HG02571 (cell line): ENCODE results near the gene FRMD4A.
"Not testable (repeated sequence)": the region's sequence is repeated elsewhere in the genome, so short reads cannot be mapped to it uniquely, and the experiment has no call there.

Experiments used
- ATAC-seq: cut with Tn5 transposase; IDR thresholded peaks from one replicate; pipeline ENCODE4 v1.9.1; 2021; ENCODE audit warnings: mild to moderate bottlenecking, moderate library complexity; ENCODE audit not compliant: unreplicated experiment

The FRMD4A gene

DNA sequence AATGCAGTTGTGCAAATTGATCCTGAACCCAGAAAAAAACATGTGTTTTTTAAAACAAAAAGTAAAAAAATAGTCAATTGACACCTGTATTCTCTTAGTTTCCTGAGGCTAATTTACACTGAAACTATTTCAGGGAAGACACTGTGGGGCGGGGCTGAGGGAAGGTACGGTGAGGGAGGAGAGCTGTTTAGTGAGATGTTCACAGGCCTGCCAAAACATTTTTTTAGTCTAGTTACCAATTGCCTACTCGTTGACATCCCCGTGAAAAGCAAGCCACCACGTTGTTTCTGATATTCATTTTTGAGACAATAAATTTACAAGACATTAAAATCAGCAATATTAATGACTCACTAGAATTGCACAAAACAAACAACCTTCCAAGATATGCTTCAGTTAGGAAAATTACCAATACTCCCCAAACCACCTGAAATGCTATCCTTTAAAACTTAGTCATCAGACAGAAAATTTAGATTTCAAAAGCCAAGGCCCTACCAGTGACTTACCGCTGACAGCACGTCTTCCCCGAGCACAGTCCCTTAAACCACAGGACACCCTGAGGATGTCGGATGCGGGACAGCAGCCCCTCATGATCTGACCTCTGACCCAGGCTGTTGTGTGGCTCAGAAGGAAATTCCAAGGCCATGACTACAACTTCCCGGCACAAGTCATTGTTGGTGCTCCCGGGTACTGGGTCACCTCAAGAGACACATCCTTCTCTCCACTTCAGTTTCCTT, 464.8 kb downstream of the FRMD4A start:
- no peak for ATAC-seq

- ATAC-seq = not testable (repeated sequence)
Observed at GRCh38 chr10:13865220-13865619, 465.5 kb downstream of the FRMD4A start.

DNA sequence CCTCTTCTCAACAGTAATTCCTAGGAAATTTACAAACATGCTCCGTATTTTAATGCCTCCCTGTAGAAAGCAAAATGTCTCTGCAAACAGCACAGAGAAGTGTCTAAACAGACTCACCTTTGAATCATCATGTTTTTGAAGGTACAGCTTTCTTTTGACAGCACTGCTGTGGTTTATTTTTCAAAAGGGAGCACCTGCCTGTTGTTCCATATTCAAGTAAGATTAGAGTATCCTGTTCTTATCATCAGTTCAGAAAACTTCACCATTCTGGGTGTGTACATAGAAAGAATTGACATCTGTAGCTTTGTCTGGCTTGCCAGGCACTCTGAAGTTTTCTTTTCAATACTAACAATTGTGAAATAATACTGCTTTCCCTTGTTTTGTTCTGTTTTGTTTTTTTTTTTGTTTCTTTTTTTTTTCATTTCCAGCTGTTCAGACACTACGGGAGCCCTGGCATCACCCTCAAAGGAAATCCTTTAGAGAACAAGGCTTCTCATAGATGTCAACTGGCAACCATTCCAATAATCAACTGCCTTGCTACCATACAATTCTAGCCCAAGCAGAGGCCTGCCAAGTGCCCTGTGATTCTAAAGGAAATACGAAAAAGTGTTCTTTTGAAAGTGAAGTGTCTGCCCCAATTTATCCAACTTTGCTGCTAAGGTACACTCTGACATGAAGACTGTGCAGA, 468.0 kb downstream of the FRMD4A start:
- no peak for ATAC-seq

GRCh38 chr10:13860886-13861285, 469.8 kb downstream of the FRMD4A start:
- no peak for ATAC-seq

DNA sequence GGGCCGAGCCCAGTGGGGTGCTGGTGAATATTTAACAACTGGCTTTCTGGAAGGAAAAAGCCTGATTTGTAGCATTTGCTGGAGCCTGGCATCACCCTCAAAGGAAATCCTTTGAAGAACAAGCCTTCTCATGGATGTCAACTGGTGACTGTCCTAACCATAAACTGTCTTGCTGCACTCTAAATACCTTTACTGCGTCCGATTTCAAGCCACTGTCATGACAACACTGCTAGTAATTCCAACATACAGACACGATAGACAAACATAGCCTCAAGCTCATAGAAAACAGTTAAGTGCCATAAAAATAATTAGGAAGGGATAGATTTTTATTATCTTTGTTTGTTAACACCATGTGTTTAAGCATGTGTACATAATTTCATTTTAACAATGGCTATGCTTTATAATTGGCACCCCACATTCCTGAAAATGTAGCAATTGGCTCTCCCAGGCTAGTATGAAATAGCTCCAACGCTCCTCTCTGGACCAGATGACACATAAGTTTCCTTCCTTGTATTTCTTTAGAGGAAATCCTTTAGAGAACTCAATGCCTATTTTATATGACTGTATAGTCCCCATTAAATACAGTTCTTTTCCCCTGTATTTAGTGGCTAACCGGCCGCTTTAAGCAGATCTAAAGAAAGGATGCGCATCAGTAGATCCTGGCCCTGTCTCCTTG, 470.6 kb downstream of the FRMD4A start:
- ATAC-seq = no peak

- ATAC-seq = no peak
Observed at GRCh38 chr10:13858709-13859108, 472.0 kb downstream of the FRMD4A start.

DNA sequence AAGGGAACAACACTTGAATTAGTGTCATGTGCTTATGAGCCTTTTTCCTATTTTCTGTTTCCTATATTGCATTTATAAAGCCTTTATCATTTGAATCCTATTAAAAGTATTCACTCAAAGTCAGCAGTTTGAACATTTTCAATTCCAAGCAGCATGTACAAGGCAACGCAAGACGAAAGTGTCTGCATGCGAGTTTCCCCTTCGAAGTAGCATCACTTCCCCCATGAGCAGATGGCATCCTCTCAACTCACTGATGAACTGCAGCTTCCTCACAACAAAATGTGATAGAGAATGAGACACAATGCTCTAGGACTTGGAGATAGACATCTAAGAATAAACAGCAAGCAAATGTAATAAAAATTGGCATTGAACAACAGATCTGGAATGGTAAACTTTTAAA, 473.3 kb downstream of the FRMD4A start:
- ATAC-seq = no peak

DNA sequence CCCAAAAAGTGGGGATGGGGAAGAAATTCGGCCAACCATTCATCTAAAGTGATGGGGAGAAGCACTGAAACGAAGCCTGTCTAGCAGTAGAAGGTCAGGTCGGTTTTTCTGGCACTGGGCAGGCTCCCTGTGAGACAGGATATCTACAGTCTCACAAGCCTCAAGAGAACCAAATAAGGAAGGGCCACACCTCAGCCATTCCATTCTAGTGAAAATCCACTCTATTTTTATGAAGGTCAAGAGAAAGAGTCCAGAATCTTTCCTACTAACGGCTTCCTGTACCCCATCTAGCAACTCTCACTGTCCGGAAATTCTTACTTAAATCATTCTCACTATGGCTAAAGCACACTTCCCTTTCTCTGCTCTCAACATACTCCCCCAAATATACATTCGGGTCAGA, 476.9 kb downstream of the FRMD4A start:
- ATAC-seq = no peak

GRCh38 chr10:13852872-13853271, 477.9 kb downstream of the FRMD4A start:
- ATAC-seq = no peak

DNA sequence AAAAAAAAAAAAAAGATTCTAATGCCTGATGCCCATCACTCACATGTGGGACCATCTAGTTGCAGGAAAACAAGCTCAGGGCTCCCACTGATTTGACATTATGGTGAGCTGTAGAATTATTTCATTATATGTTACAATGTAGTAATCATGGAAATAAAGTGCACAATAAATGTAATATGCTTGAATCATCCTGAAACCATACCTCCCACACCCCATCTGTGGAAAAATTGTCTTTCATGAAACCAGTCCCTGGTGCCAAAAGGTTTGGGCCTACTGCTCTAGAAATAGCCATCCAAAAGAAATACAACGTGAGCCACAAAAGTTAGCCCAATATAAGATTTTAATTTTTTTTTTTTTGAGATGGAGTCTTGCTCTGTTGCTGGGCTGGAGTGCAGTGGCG, 478.8 kb downstream of the FRMD4A start:
- no peak for ATAC-seq

- no peak for ATAC-seq
Observed at GRCh38 chr10:13848520-13849445, 481.9 kb downstream of the FRMD4A start.

DNA sequence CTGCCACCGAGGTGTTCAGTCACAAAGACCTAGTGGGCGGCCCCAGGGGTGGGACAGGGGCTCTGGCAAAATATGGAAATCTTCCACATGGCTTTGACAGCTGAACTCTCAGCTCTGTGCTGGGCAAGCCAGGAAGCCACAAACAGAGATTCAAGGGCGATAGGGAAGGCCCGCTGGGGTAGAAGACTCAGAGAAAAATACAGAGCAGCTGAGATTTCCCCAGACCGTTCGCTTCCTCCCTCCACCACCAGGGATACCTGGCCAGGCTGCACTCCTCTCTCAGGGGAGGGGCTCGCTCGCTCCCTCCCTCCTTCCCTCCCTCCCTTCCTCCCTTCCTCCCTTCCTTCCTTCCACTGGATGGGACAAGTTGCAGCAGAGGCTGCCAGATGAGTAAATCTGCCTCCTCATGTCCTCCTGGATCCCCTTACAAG, 483.5 kb downstream of the FRMD4A start:
- no peak for ATAC-seq

GRCh38 chr10:13845897-13846296, 484.8 kb downstream of the FRMD4A start:
- ATAC-seq = no peak

GRCh38 chr10:13844651-13845050, 486.1 kb downstream of the FRMD4A start:
- no peak for ATAC-seq

DNA sequence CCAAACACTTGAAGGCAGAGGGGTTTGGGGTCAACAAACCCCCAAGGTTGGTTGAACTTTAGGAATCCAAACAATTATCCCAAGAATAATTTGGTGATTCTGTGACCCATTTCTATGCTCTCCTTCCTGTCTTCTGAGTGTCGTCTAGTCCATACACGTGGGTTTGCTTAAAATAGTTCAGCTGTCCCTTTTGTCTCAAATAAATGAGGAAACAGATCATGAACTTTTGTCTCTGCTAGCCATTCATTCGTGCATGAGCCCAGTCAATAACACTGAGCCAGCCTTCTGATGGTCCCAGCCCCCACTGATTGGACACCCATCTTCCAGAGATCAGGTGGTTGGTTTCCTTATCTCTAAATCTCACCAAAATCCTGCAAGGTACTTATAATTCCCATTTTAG, 488.6 kb downstream of the FRMD4A start:
- ATAC-seq = no peak

DNA sequence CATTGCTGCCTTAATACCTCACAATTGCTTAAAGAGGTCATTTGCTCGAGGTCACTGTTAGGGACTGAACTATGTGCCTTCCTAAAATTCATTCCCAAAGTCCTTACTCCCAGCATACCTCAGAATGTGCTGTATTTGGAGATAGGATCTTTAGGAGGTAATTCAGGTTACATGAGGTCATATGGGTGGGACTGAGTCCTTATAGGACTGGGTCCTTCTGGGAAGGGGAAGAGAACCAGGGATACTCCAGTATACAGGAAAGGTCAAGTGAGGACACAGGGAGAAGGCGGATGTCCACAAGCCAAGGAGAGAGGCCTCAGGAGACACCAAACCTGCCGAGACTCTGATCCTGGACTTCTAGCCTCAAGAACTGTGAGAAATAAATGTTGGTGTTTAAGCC, 490.7 kb downstream of the FRMD4A start:
- ATAC-seq = no peak

- ATAC-seq = no peak
Observed at GRCh38 chr10:13839430-13839990, 491.2 kb downstream of the FRMD4A start.

DNA sequence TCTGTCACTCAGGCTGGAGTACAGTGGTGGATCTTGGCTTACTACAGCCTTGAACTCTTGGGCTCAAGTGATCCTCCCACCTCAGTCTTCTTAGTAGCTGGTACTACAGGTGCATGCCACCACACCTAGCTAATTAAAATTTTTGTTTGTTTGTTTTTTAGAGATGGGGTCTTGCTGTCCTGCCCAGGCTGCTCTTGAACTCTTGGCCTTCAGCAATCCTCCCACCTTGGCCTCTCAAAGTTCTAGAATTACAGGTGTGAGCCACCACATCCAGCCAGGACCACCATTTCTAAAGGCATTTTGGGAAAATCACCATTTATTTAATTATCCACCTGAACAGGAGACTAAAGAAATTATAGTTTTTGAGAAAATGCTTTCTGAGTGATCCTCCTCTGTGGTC, 491.7 kb downstream of the FRMD4A start:
- ATAC-seq = no peak

DNA sequence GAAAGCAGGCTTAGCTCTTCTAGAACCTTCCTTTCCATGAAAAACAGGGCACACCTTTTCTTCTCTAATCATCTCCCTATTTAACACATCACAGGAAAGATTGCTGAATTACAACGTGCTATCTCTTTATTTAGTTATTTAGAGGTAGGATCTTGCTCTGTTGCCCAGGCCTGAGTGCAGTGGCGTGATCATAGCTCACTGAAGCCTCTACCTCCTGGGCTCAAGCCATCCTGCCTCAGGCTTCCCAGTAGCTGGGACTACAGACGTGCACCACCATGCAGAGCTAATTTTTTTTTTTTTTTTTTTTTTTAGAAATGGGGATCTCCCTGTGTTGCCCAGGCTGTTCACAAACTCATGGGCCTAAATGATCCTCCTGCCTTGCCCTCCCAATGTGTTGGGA, 492.8 kb downstream of the FRMD4A start:
- no peak for ATAC-seq

DNA sequence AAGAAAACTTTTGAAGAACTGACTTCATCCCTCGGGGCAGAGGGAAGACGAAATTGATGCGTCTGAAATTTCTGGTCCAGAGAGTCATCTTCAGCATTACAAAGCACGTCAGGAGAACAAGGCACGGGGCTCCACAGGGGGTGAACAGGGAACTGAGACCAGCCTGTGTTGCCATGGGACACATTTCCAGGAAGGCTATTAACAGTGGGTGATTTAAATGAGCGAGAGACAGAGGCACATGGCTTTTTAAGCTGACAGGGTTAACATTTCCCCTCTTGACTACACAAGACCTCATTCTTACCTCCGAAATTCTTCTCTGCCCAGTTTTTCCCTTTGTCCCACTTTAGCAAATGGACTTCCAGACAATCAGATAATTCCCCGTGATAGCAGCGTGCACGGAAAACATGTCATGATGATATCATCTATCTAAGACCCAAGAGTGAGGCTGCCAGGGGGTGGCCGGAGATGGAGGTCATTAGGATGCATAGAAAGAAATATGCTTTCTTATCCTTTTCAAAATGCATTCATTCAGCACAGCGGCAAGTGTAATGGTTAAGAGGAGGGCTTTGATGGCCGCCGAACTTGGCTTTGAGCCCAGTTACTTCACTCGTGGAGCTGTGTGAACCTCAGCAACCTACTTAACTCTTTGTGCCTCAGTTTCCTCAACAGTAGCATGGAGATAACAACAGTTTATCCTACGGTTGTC, 496.0 kb downstream of the FRMD4A start:
- ATAC-seq = no peak
